Neural progenitor cell (in vitro differentiated cells): ENCODE measurements around the gene GDI1. TPM values are rescaled to one million over a fixed set of nuclear protein-coding genes. Genes with fewer than 3 reads are reported as not detected.

ENCODE experiments used
- DNase-seq: peaks from one replicate; pipeline ENCODE4 v3.0.0-alpha.2; 2016; ENCODE audit warnings: low spot score
- H2AFZ ChIP-seq: fragments of 200-600 bp; sonication (generic); replicated peaks from 2 replicates; pipeline ENCODE4 v1.6.1; 2016; ENCODE audit warnings: antibody characterized with exemption
- H3F3A ChIP-seq: fragments of 200-600 bp; sonication (generic); 2 replicates; pipeline ENCODE4 v1.6.1; 2016; ENCODE audit warnings: antibody characterized with exemption, low read depth
- H3K27ac ChIP-seq: fragments of 200-600 bp; sonication (generic); 2 replicates; pipeline ENCODE4 v1.5.1; 2016; ENCODE audit warnings: mild to moderate bottlenecking
- H3K27me3 ChIP-seq: fragments of 200-600 bp; sonication (generic); 2 replicates; pipeline ENCODE4 v1.6.1; 2016; ENCODE audit warnings: mild to moderate bottlenecking, moderate library complexity
- H3K36me3 ChIP-seq: fragments of 200-600 bp; sonication (generic); 2 replicates; pipeline ENCODE4 v1.5.1; 2016
- H3K4me1 ChIP-seq: fragments of 200-600 bp; sonication (generic); 2 replicates; pipeline ENCODE4 v1.6.1; 2016; ENCODE audit warnings: mixed run types
- H3K4me2 ChIP-seq: fragments of 200-600 bp; sonication (generic); 2 replicates; pipeline ENCODE4 v1.6.1; 2016
- H3K4me3 ChIP-seq: fragments of 200-600 bp; sonication (generic); 2 replicates; pipeline ENCODE4 v1.5.1; 2016
- H3K79me2 ChIP-seq: fragments of 200-600 bp; sonication (generic); 2 replicates; pipeline ENCODE4 v1.6.1; 2016; ENCODE audit warnings: low read depth
- H3K9ac ChIP-seq: fragments of 200-600 bp; sonication (generic); 2 replicates; pipeline ENCODE4 v1.6.1; 2016
- H3K9me3 ChIP-seq: fragments of 200-600 bp; sonication (generic); 2 replicates; pipeline ENCODE4 v1.5.1; 2016; ENCODE audit warnings: low read depth
- H4K20me1 ChIP-seq: fragments of 200-600 bp; sonication (generic); 2 replicates; pipeline ENCODE4 v1.6.1; 2016; ENCODE audit warnings: low read depth
- H3K27ac Mint-ChIP-seq: 3 replicates; pipeline ENCODE4 v1.8.0; 2021; ENCODE audit warnings: mixed read lengths
- H3K27me3 Mint-ChIP-seq: 2 replicates; pipeline ENCODE4 v1.8.0; 2022; ENCODE audit warnings: low read depth, mild to moderate bottlenecking, inconsistent platforms, moderate library complexity, mixed read lengths; ENCODE audit not compliant: insufficient read depth
- H3K36me3 Mint-ChIP-seq: 3 replicates; pipeline ENCODE4 v1.8.0; 2021; ENCODE audit warnings: mixed read lengths
- H3K4me1 Mint-ChIP-seq: 3 replicates; pipeline ENCODE4 v1.8.0; 2021; ENCODE audit warnings: mixed read lengths
- H3K4me3 Mint-ChIP-seq: 3 replicates; pipeline ENCODE4 v1.8.0; 2021; ENCODE audit warnings: mild to moderate bottlenecking, moderate library complexity, mixed read lengths
- H3K9me3 Mint-ChIP-seq: 3 replicates; pipeline ENCODE4 v1.8.0; 2020; ENCODE audit warnings: mixed read lengths
- CTCF ChIP-seq: fragments of 200-600 bp; sonication (generic); IDR thresholded peaks from 2 replicates; pipeline ENCODE4 v1.5.1; 2017; ENCODE audit warnings: antibody characterized with exemption, mild to moderate bottlenecking
- EZH2 ChIP-seq: fragments of 200-600 bp; sonication (generic); IDR thresholded peaks from 2 replicates; pipeline ENCODE4 v1.6.1; 2017; ENCODE audit warnings: antibody characterized with exemption, mild to moderate bottlenecking, moderate library complexity
- EZH2phosphoT487 ChIP-seq: fragments of 200-600 bp; sonication (generic); IDR thresholded peaks from 2 replicates; pipeline ENCODE4 v1.6.1; 2017; ENCODE audit warnings: antibody characterized with exemption
- total RNA-seq: library from RNA; depleted of rRNA; stranded (reverse); fragments of >200 nt; gene quantifications from 2 replicates; pipeline ENCODE4 v1.2.3, GENCODE V29; 2015; ENCODE audit warnings: low replicate concordance

The GDI1 gene
- total RNA-seq, 1 donor from 2014 or later: 119 TPM

GRCh38 chrX:154472685-154473632 lies 36.0 kb downstream of the GDI1 start:
- no peak for DNase-seq
- H3K9me3 Mint-ChIP-seq: peaks cover 25% of the 10 kb centered on the region

GRCh38 chrX:154473683-154474082 lies 36.7 kb downstream of the GDI1 start:
- Histone ChIP-seq H3K4me1 (no peaks in the 10 kb centered on the region), H3F3A (no peaks in the 10 kb centered on the region), H3K9me3 (no peaks in the 10 kb centered on the region), H3K27ac (no peak overlapping the region), H3K4me3 (no peak overlapping the region), H3K36me3 (no peaks in the 10 kb centered on the region), H4K20me1 (no peaks in the 10 kb centered on the region), H2AFZ (no peak overlapping the region), H3K4me2 (no peak overlapping the region), H3K79me2 (no peaks in the 10 kb centered on the region), H3K27me3 (no peaks in the 10 kb centered on the region), H3K9ac (no peak overlapping the region)
- H3K36me3 Mint-ChIP-seq: peaks cover 15% of the 10 kb centered on the region
- no peak for DNase-seq
- no peak overlapping the region for H3K27ac Mint-ChIP-seq
- TF ChIP-seq CTCF: no peak
- no peak for TF ChIP-seq EZH2phosphoT487
- no peak for TF ChIP-seq EZH2
- H3K4me3 Mint-ChIP-seq: no peak overlapping the region
- H3K4me1 Mint-ChIP-seq: no peaks in the 10 kb centered on the region
- H3K27me3 Mint-ChIP-seq: peaks cover 3% of the 10 kb centered on the region
- peaks cover 28% of the 10 kb centered on the region for H3K9me3 Mint-ChIP-seq

More at GRCh38 chrX:154472685-154473632, 36.0 kb downstream of the GDI1 start:
- H3K36me3 ChIP-seq: no peaks in the 10 kb centered on the region
- peaks cover 3% of the 10 kb centered on the region for H3K27me3 Mint-ChIP-seq
- no peak overlapping the region for H3K27ac ChIP-seq
- TF ChIP-seq EZH2 (no peak), EZH2phosphoT487 (no peak), CTCF (no peak)
- H3F3A ChIP-seq: no peaks in the 10 kb centered on the region
- H3K9ac ChIP-seq: no peak overlapping the region
- no peak overlapping the region for H3K27ac Mint-ChIP-seq
- no peak overlapping the region for H3K4me2 ChIP-seq
- no peaks in the 10 kb centered on the region for H3K27me3 ChIP-seq
- no peaks in the 10 kb centered on the region for H4K20me1 ChIP-seq
- no peak overlapping the region for H3K4me3 ChIP-seq
- peaks cover 15% of the 10 kb centered on the region for H3K36me3 Mint-ChIP-seq
- H3K79me2 ChIP-seq: no peaks in the 10 kb centered on the region
- no peak overlapping the region for H2AFZ ChIP-seq
- H3K9me3 ChIP-seq: no peaks in the 10 kb centered on the region
- H3K4me3 Mint-ChIP-seq: peak overlapping the region; percentile 38
- H3K4me1 Mint-ChIP-seq: no peaks in the 10 kb centered on the region
- H3K4me1 ChIP-seq: no peaks in the 10 kb centered on the region

- H3K9me3 Mint-ChIP-seq: peaks cover 30% of the 10 kb centered on the region
- no peak overlapping the region for H3K27ac ChIP-seq
These were observed 39.9 kb downstream of the GDI1 start for GRCh38 chrX:154476821-154477220.

More at GRCh38 chrX:154476821-154477220, 39.9 kb downstream of the GDI1 start:
- Histone ChIP-seq H3K9me3 (no peaks in the 10 kb centered on the region), H3K79me2 (no peaks in the 10 kb centered on the region), H3K4me2 (no peak overlapping the region), H3K9ac (no peak overlapping the region), H3F3A (no peaks in the 10 kb centered on the region), H3K27me3 (no peaks in the 10 kb centered on the region), H4K20me1 (no peaks in the 10 kb centered on the region), H3K36me3 (no peaks in the 10 kb centered on the region), H2AFZ (no peak overlapping the region), H3K4me1 (no peaks in the 10 kb centered on the region), H3K4me3 (no peak overlapping the region)
- H3K27me3 Mint-ChIP-seq: peaks cover 5% of the 10 kb centered on the region
- TF ChIP-seq EZH2 (no peak), CTCF (no peak), EZH2phosphoT487 (no peak)
- H3K4me1 Mint-ChIP-seq: no peaks in the 10 kb centered on the region
- H3K36me3 Mint-ChIP-seq: peaks cover 13% of the 10 kb centered on the region
- DNase-seq: no peak
- no peak overlapping the region for H3K27ac Mint-ChIP-seq
- no peak overlapping the region for H3K4me3 Mint-ChIP-seq
